ENCODE data around the gene DENND10. TPM values are rescaled to one million over a fixed set of nuclear protein-coding genes. Genes with fewer than 3 reads are reported as not detected.
"Not testable (repeated sequence)": the region's sequence is repeated elsewhere in the genome, so short reads cannot be mapped to it uniquely, and the experiment has no call there.

Gene DENND10
- total RNA-seq, 1 donor from 2014 or later, result 35.0 TPM

GRCh38 chr10:119132521-119133345 is 28.8 kb downstream of the DENND10 start:
- DNase-seq, result no peak

GRCh38 chr10:119133949-119134348 is 30.0 kb downstream of the DENND10 start:
- DNase-seq, result no peak

- no peak for DNase-seq
These were observed 31.6 kb downstream of the DENND10 start for GRCh38 chr10:119135513-119135881.

- DNase-seq, result no peak
These were observed 32.2 kb downstream of the DENND10 start for GRCh38 chr10:119136084-119136483.

GRCh38 chr10:119137878-119138277 is 34.0 kb downstream of the DENND10 start:
- not testable (repeated sequence) for DNase-seq

- no peak for DNase-seq
These were observed 34.7 kb downstream of the DENND10 start for GRCh38 chr10:119138346-119139306.

GRCh38 chr10:119139464-119140067 is 35.7 kb downstream of the DENND10 start:
- DNase-seq, result no peak

- no peak for DNase-seq
These were observed 36.8 kb downstream of the DENND10 start for GRCh38 chr10:119140603-119141245.

GRCh38 chr10:119143657-119144056 is 39.7 kb downstream of the DENND10 start:
- no peak for DNase-seq

- DNase-seq, result no peak
These were observed 45.2 kb downstream of the DENND10 start for GRCh38 chr10:119149157-119149556.

- no peak for DNase-seq
These were observed 45.8 kb downstream of the DENND10 start for GRCh38 chr10:119149729-119150128.

- DNase-seq, result not testable (repeated sequence)
These were observed 47.7 kb downstream of the DENND10 start for GRCh38 chr10:119151601-119152000.

GRCh38 chr10:119153041-119153440 is 49.1 kb downstream of the DENND10 start:
- no peak for DNase-seq

GRCh38 chr10:119153661-119154060 is 49.7 kb downstream of the DENND10 start:
- no peak for DNase-seq

- DNase-seq, result no peak
These were observed 55.4 kb downstream of the DENND10 start for GRCh38 chr10:119159332-119159731.

GRCh38 chr10:119161680-119162451 is 58.0 kb downstream of the DENND10 start:
- DNase-seq, result no peak

GRCh38 chr10:119162452-119163092 is 58.7 kb downstream of the DENND10 start:
- no peak for DNase-seq

GRCh38 chr10:119165171-119166117 is 61.5 kb downstream of the DENND10 start, which contains the start of gene SFXN4:
Gene SFXN4, minus strand, starts transcription at chr10:119165714. Its CDS starts 67 bp downstream, at chr10:119165647.
- DNase-seq, result no peak

- no peak for DNase-seq
These were observed 62.2 kb downstream of the DENND10 start for GRCh38 chr10:119166118-119166500.

- no peak for DNase-seq
These were observed 62.7 kb downstream of the DENND10 start for GRCh38 chr10:119166564-119166963.
